Activated CD4-positive, alpha-beta memory T cell treated with anti-CD3 and anti-CD28 coated beads for 36 hours (primary cell): ENCODE measurements around the gene ARID1B. TPM values are rescaled to one million over a fixed set of nuclear protein-coding genes. Genes with fewer than 3 reads are reported as not detected.

ENCODE experiments used
- CTCF ChIA-PET: fragments of 350-600 bp; sonication (Branson Sonifier 250); formaldehyde crosslinking; loops from one replicate; lab custom pipeline; 2021; ENCODE audit warnings: antibody characterized with exemption, inconsistent platforms; lab: Charles Lee
- POLR2A ChIA-PET: fragments of 350-600 bp; sonication (Branson Sonifier 250); formaldehyde crosslinking; loops from one replicate; lab custom pipeline; 2021; ENCODE audit warnings: antibody characterized with exemption; lab: Charles Lee
- DNase-seq: peaks from one replicate; pipeline ENCODE4 v3.0.0-alpha.2; 2020
- H3K27ac Mint-ChIP-seq: one replicate; pipeline ENCODE4 v1.8.0; 2021; ENCODE audit warnings: mixed read lengths
- H3K27me3 Mint-ChIP-seq: one replicate; pipeline ENCODE4 v1.8.0; 2021; ENCODE audit warnings: mixed read lengths
- H3K36me3 Mint-ChIP-seq: one replicate; pipeline ENCODE4 v1.8.0; 2021; ENCODE audit warnings: mixed read lengths
- H3K4me1 Mint-ChIP-seq: one replicate; pipeline ENCODE4 v1.8.0; 2021; ENCODE audit warnings: low read depth, mixed read lengths
- H3K4me3 Mint-ChIP-seq: one replicate; pipeline ENCODE4 v1.8.0; 2021; ENCODE audit warnings: mild to moderate bottlenecking, mixed read lengths
- H3K9me3 Mint-ChIP-seq: one replicate; pipeline ENCODE4 v1.8.0; 2021; ENCODE audit warnings: mixed read lengths
- intact Hi-C: fragments of 100-400 bp; cut with micrococcal nuclease; formaldehyde crosslinking; loops from one replicate; pipeline ENCODE4 v1.15.1; 2023
- total RNA-seq, 2 experiments: library from RNA; stranded (reverse); gene quantifications; one replicate each; pipeline ENCODE4 v1.2.3, GENCODE V29; 2021

ARID1B gene
- total RNA-seq, 2 experiments from 2014 or later = 39.0 to 41.5 TPM

DNA sequence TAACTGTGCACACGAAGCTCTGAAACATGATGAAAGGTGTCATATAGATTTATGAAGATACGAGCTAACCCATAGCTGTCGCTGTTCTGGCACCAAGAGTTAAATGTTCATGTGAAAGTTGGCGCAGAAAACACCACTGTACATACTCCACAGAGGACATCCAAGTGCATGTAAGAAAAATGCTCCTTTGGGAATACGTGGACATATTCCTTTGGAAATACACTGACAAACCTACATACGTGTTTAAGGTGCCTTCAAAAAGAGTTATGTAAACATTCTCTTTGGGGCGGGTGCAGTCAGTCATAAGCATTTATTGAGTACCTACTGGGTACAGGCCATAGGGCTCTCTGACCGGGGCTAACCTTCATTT lies 723 bp upstream of the ARID1B start:
- no peaks in the 10 kb centered on the region for H3K9me3 Mint-ChIP-seq
- ChIA-PET POLR2A (interaction anchor here (1.1 to 3.7 kb wide), 4 partner anchors 15 to 245 kb away, joined by 3 to 24 read pairs (median 4); no protein-coding TSS in a partner anchor), CTCF (interaction anchor here (0.8 to 1.1 kb wide), 4 partner anchors 15 to 245 kb away, joined by 3 to 4 read pairs (median 4); no protein-coding TSS in a partner anchor)
- peaks cover 2% of the 10 kb centered on the region for H3K36me3 Mint-ChIP-seq
- peak overlapping the region; percentile 92 for H3K27ac Mint-ChIP-seq
- H3K4me3 Mint-ChIP-seq = peak overlapping the region; percentile 80
- H3K4me1 Mint-ChIP-seq = peaks cover 20% of the 10 kb centered on the region
- DNase-seq = peak; percentile 29
- no peaks in the 10 kb centered on the region for H3K27me3 Mint-ChIP-seq
- intact Hi-C loops = loop anchor here (2.0 to 5.0 kb wide), 3 partner anchors 56 to 1464 kb away; partner anchors contain the start of gene TFB1M

DNA sequence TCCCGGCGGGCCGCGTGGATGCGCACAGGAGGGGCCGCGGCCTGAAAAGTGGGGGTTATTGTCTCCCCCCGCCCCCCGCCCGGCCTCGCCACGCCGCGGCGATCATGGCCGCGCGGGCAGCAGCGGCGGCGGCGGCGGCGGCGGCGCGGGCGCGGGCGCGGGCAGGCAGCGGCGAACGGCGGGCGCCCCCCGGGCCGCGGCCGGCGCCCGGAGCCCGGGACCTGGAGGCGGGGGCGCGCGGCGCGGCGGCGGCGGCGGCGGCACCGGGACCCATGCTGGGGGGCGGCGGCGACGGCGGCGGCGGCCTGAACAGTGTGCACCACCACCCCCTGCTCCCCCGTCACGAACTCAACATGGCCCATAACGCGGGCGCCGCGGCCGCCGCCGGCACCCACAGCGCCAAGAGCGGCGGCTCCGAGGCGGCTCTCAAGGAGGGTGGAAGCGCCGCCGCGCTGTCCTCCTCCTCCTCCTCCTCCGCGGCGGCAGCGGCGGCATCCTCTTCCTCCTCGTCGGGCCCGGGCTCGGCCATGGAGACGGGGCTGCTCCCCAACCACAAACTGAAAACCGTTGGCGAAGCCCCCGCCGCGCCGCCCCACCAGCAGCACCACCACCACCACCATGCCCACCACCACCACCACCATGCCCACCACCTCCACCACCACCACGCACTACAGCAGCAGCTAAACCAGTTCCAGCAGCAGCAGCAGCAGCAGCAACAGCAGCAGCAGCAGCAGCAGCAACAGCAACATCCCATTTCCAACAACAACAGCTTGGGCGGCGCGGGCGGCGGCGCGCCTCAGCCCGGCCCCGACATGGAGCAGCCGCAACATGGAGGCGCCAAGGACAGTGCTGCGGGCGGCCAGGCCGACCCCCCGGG lies 637 bp downstream of the ARID1B start:
- peak; percentile 67 for DNase-seq
- Mint-ChIP-seq H3K27ac (peak overlapping the region; percentile 95), H3K4me1 (peaks cover 24% of the 10 kb centered on the region), H3K36me3 (peaks cover 2% of the 10 kb centered on the region), H3K27me3 (no peaks in the 10 kb centered on the region), H3K4me3 (peak overlapping the region; percentile 83), H3K9me3 (no peaks in the 10 kb centered on the region)
- POLR2A ChIA-PET = interaction anchor here (0.8 to 3.7 kb wide), 7 partner anchors 57 to 1463 kb away, joined by 3 to 24 read pairs (median 3); partner anchors contain the start of gene TFB1M
- intact Hi-C loops = loop anchor here (1.0 to 5.0 kb wide), 5 partner anchors 57 to 1466 kb away; partner anchors contain the start of genes TFB1M and ZDHHC14
- CTCF ChIA-PET = no interaction called here

DNA sequence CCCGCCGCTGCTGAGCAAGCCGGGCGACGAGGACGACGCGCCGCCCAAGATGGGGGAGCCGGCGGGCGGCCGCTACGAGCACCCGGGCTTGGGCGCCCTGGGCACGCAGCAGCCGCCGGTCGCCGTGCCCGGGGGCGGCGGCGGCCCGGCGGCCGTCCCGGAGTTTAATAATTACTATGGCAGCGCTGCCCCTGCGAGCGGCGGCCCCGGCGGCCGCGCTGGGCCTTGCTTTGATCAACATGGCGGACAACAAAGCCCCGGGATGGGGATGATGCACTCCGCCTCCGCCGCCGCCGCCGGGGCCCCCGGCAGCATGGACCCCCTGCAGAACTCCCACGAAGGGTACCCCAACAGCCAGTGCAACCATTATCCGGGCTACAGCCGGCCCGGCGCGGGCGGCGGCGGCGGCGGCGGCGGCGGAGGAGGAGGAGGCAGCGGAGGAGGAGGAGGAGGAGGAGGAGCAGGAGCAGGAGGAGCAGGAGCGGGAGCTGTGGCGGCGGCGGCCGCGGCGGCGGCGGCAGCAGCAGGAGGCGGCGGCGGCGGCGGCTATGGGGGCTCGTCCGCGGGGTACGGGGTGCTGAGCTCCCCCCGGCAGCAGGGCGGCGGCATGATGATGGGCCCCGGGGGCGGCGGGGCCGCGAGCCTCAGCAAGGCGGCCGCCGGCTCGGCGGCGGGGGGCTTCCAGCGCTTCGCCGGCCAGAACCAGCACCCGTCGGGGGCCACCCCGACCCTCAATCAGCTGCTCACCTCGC lies 1.5 kb downstream of the ARID1B start:
- DNase-seq = peak; percentile 66
- CTCF ChIA-PET = interaction anchor here (0.6 kb wide), 1 partner anchor 87 kb away, joined by 3 read pairs; no protein-coding TSS in a partner anchor
- peak overlapping the region; percentile 92 for H3K27ac Mint-ChIP-seq
- no peaks in the 10 kb centered on the region for H3K27me3 Mint-ChIP-seq
- peaks cover 3% of the 10 kb centered on the region for H3K36me3 Mint-ChIP-seq
- intact Hi-C loops = loop anchor here (2.0 to 5.0 kb wide), 3 partner anchors 216 to 1466 kb away; partner anchors contain the start of genes TFB1M and ZDHHC14
- POLR2A ChIA-PET = interaction anchor here (1.0 to 3.7 kb wide), 8 partner anchors 10 to 1464 kb away, joined by 3 to 24 read pairs (median 4); partner anchors contain the start of gene TFB1M
- peak overlapping the region; percentile 83 for H3K4me3 Mint-ChIP-seq
- peaks cover 32% of the 10 kb centered on the region for H3K4me1 Mint-ChIP-seq
- H3K9me3 Mint-ChIP-seq = no peaks in the 10 kb centered on the region

DNA sequence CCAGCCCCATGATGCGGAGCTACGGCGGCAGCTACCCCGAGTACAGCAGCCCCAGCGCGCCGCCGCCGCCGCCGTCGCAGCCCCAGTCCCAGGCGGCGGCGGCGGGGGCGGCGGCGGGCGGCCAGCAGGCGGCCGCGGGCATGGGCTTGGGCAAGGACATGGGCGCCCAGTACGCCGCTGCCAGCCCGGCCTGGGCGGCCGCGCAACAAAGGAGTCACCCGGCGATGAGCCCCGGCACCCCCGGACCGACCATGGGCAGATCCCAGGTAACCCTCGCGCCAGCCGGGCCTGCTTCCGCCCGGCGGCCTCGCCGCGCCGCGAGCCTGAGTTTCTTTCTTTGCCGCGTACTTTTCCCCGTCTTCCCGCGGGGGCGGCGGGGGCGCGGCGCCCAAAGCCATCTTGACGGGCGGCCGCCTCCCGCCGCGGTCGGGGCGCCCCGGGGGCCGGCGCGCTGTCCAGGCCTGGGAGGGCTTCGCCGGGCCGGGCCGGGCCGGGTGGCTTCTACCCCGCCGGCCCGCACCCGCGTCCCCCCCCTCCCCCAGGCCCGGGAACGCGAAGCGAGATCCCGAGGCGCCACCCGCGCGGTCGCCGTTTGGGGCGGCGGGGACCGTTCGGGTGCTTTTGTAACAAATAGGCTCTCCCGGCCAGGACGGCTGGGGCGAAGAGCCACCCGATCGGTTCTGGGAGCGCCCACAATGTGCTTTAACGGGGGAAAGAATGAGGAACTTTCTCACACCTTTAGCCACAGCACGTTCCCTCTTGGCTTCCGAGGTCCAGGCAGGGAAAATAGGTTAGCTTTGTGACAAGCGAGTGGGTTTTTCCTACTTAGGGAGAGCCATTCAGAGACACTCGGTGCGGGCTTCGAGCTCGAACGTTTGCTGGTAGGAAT lies 2.3 kb downstream of the ARID1B start:
- peak overlapping the region; percentile 84 for H3K27ac Mint-ChIP-seq
- peaks cover 35% of the 10 kb centered on the region for H3K4me1 Mint-ChIP-seq
- no peaks in the 10 kb centered on the region for H3K27me3 Mint-ChIP-seq
- peak; percentile 72 for DNase-seq
- no peaks in the 10 kb centered on the region for H3K9me3 Mint-ChIP-seq
- CTCF ChIA-PET = interaction anchor here (1.0 to 1.9 kb wide), 3 partner anchors 78 to 404 kb away, joined by 3 to 7 read pairs (median 3); no protein-coding TSS in a partner anchor
- peaks cover 4% of the 10 kb centered on the region for H3K36me3 Mint-ChIP-seq
- intact Hi-C loops = loop anchor here (1.0 to 10.0 kb wide), 11 partner anchors 78 to 1467 kb away; partner anchors contain the start of genes TFB1M and ZDHHC14
- POLR2A ChIA-PET = interaction anchor here (1.1 to 3.7 kb wide), 11 partner anchors 9 to 242 kb away, joined by 3 to 24 read pairs (median 7); no protein-coding TSS in a partner anchor
- peak overlapping the region; percentile 75 for H3K4me3 Mint-ChIP-seq

DNA sequence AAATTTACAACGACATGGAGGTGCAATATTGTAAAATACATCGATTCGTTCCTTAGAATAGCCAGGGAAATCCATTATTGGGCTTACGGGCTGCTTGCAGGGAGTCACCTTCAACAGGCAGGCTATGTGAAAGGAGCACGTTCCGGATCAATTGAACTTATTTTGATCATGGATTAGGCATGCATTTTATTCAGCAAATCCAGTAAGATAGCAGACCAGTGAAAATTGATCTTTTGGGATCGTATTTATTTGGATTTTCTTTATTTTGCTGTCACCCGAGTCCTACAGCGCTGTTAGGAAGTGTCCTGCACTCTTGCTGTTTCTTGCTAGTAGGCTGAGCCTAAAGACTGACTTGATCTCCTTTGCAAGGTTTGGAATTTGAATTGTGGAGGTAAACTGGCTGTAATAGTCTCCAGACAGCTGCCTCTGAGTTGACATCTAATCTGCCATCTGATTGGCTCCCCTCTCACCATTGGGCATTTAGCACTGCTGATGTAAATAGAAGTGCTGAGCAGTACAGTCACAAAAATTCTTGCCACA lies 3.0 kb downstream of the ARID1B start:
- intact Hi-C loops = loop anchor here (1.0 to 10.0 kb wide), 8 partner anchors 77 to 1361 kb away; no protein-coding TSS in a partner anchor
- H3K27me3 Mint-ChIP-seq = no peaks in the 10 kb centered on the region
- peak; percentile 70 for DNase-seq
- peaks cover 6% of the 10 kb centered on the region for H3K36me3 Mint-ChIP-seq
- CTCF ChIA-PET = interaction anchor here (0.8 to 1.9 kb wide), 5 partner anchors 9 to 404 kb away, joined by 3 to 7 read pairs (median 3); no protein-coding TSS in a partner anchor
- H3K9me3 Mint-ChIP-seq = no peaks in the 10 kb centered on the region
- H3K27ac Mint-ChIP-seq = peak overlapping the region; percentile 84
- peaks cover 32% of the 10 kb centered on the region for H3K4me1 Mint-ChIP-seq
- peak overlapping the region; percentile 75 for H3K4me3 Mint-ChIP-seq
- POLR2A ChIA-PET = interaction anchor here (0.6 to 2.2 kb wide), 10 partner anchors 9 to 269 kb away, joined by 3 to 24 read pairs (median 6); no protein-coding TSS in a partner anchor

DNA sequence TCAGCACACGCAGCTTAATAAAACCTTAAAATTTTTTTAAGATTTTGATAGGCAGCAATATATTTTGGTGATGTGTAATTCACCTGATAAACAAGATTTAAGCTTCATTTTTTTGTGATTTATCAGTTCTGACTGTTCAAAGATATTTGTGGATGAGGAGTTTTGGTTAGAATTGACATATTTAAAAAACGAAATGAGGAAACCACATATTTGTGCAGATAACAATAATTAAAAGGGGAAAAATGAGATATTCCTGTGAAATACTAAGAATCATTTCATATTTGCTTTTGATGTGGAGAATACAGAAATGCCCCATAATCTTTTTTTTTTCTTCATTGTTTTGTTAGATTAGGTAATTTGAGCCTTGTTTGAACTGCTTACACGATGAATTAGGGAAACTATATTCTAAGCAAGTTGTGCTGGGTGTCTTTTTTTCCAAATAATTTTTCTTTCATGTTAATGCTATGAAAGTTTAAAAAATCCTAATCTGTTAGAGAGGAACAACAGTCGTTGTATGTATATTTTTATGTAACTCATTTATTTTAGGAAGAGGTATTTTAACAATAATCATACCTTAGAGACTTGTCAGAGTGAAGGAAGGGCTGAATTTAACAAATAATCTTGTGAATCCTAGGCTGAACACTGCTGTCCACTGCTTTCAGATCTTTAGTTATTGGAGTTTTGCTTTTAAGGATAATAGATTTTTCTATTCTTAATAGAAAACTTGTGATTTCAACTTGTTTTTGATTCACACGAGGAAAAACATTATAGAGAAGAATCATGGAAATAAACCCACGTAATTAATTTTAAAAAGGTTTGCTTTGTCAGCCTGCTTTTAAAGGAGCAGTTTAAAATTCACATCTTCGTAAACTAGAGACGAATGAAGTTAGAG lies 4.0 kb downstream of the ARID1B start:
- Mint-ChIP-seq H3K9me3 (no peaks in the 10 kb centered on the region), H3K4me1 (peaks cover 35% of the 10 kb centered on the region), H3K4me3 (peak overlapping the region; percentile 75), H3K27me3 (no peaks in the 10 kb centered on the region), H3K27ac (peak overlapping the region; percentile 84), H3K36me3 (peaks cover 9% of the 10 kb centered on the region)
- DNase-seq = no peak
- intact Hi-C loops = loop anchor here (1.0 to 10.0 kb wide), 8 partner anchors 76 to 1362 kb away; no protein-coding TSS in a partner anchor
- CTCF ChIA-PET = interaction anchor here (0.7 to 1.9 kb wide), 5 partner anchors 8 to 701 kb away, joined by 3 to 7 read pairs (median 4); no protein-coding TSS in a partner anchor
- POLR2A ChIA-PET = interaction anchor here (0.6 to 1.7 kb wide), 7 partner anchors 14 to 268 kb away, joined by 3 to 24 read pairs (median 4); no protein-coding TSS in a partner anchor

DNA sequence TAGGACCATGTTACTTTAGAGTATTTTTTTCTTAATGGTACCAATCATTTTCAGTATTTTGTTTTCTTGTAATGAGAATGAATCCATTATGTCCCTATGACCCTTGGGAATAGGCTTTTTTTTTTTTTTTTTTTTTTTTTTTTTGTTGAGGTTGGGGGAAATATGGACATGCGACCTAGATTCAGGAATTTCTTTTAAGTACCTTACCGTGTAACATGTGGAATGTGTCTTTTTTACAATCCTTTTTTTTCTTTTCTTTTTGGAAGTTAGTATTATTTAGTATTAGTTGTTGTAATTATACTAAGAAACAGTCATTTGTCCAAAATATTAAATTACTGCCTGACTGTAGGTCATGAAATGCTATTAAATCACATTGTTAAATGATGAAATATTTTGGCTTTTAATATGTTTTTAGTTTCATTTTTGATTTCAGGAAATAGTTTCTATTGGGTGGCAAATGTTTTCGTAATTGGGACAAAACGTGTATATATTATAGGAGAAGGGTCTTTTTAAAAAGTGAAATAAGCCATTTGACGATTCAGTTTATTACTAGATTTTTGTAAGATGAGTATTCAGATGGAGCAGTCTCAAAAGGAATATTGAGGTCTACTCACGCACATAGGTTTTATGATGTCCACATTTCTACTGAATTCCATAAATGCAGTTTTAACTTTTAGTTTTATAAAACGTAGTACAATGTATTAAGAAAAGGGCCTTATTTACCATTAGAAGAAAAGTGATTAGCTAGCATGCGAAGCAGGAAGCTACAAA lies 4.9 kb downstream of the ARID1B start:
- POLR2A ChIA-PET = no interaction called here
- CTCF ChIA-PET = interaction anchor here (0.5 kb wide), 1 partner anchor 275 kb away, joined by 5 read pairs; no protein-coding TSS in a partner anchor

DNA sequence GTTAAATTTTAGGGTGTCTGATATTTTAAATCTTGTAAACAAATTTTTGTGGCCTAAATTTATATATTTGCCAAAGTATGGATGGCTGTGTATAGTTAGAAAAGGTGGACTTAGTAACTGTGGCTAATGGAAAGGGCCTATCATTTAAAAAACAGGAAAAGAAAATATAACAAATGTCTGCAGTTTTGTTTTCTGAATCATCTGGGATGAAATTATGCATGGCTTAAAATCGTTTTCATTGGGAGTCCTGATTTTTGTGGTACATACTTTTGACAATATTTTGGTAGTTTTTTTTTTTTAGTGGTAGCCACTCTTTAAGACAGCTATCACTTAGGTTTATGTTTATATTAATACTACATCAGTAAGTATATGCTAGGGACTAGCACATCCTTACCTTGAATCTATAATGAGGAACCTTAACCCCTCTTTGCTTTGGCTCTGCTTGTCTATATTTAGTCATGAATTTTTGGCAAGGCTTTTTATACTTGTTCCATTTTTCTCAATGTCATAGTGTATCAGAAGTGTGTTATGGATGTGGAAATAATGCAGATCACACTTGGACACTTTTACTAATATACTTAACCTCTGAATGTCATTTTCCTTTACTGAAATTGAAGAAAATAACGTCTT lies 5.6 kb downstream of the ARID1B start:
- H3K4me1 Mint-ChIP-seq = peaks cover 45% of the 10 kb centered on the region
- H3K36me3 Mint-ChIP-seq = peaks cover 7% of the 10 kb centered on the region
- ChIA-PET CTCF (interaction anchor here (0.5 to 0.7 kb wide), 2 partner anchors 274 to 1140 kb away, joined by 4 to 5 read pairs; no protein-coding TSS in a partner anchor), POLR2A (interaction anchor here (0.6 kb wide), 1 partner anchor 168 kb away, joined by 4 read pairs; no protein-coding TSS in a partner anchor)
- intact Hi-C loops = loop anchor here (5.0 to 10.0 kb wide), 2 partner anchors 386 to 492 kb away; no protein-coding TSS in a partner anchor
- H3K9me3 Mint-ChIP-seq = no peaks in the 10 kb centered on the region
- peak overlapping the region; percentile 84 for H3K27ac Mint-ChIP-seq
- peak overlapping the region; percentile 75 for H3K4me3 Mint-ChIP-seq
- DNase-seq = no peak
- no peaks in the 10 kb centered on the region for H3K27me3 Mint-ChIP-seq

More for the DNA sequence above, 4.9 kb downstream of the ARID1B start:
- Mint-ChIP-seq H3K27ac (peak overlapping the region; percentile 84), H3K9me3 (no peaks in the 10 kb centered on the region), H3K4me3 (peak overlapping the region; percentile 75), H3K4me1 (peaks cover 40% of the 10 kb centered on the region), H3K36me3 (peaks cover 9% of the 10 kb centered on the region), H3K27me3 (no peaks in the 10 kb centered on the region)
- intact Hi-C loops = loop anchor here (2.0 to 10.0 kb wide), 6 partner anchors 151 to 1363 kb away; no protein-coding TSS in a partner anchor
- DNase-seq = no peak
